ENCODE measurements around the gene MCUB. TPM values are rescaled to one million over a fixed set of nuclear protein-coding genes. Genes with fewer than 3 reads are reported as not detected.

The MCUB gene
- total and polyA plus RNA-seq, 2 donors (not counting 1 experiment from before 2014, with no cell fraction given): 19.0 to 20.6 TPM

GRCh38 chr4:109588176-109588575, 28.1 kb downstream of the MCUB start:
- Histone ChIP-seq H3K9ac (ENCODE audit: insufficient read depth, low read length) (no peak overlapping the region), H3K4me3 (replicated peaks in 1 of 4; ENCODE audit: control extremely low read depth in 1 of 4, insufficient read depth in 1 of 4, low read depth in 3 of 4, low read length in 4 of 4) (no peak overlapping the region), H4K20me1 (ENCODE audit: control insufficient read depth, extremely low read depth, insufficient read depth, low read length) (no peaks in the 10 kb centered on the region), H3K79me2 (ENCODE audit: control insufficient read depth, insufficient read depth, low read length) (no peaks in the 10 kb centered on the region), H3K36me3 (ENCODE audit: control insufficient read depth, insufficient read depth, low read length) (no peaks in the 10 kb centered on the region), H2AFZ (ENCODE audit: low read length) (no peak overlapping the region), H3K4me2 (ENCODE audit: extremely low read depth, insufficient read depth, low read length) (no peak overlapping the region), H3K27ac (ENCODE audit: insufficient read depth, low read length) (no peak overlapping the region), H3K4me1 (ENCODE audit: control insufficient read depth, extremely low read depth, insufficient read depth, low read length) (no peaks in the 10 kb centered on the region), H3K27me3 (ENCODE audit: control insufficient read depth, insufficient read depth, low read length) (no peaks in the 10 kb centered on the region), H3K9me3 (ENCODE audit: control insufficient read depth, insufficient read depth, low read depth, low read length) (no peaks in the 10 kb centered on the region)
- DNase-seq (ENCODE audit: low read depth in 2 of 2): no peak
- no peak for TF ChIP-seq EZH2 (IDR thresholded peaks at IDR 0.05; ENCODE audit: low read length, missing control alignments)
- TF ChIP-seq, protein P1, sequence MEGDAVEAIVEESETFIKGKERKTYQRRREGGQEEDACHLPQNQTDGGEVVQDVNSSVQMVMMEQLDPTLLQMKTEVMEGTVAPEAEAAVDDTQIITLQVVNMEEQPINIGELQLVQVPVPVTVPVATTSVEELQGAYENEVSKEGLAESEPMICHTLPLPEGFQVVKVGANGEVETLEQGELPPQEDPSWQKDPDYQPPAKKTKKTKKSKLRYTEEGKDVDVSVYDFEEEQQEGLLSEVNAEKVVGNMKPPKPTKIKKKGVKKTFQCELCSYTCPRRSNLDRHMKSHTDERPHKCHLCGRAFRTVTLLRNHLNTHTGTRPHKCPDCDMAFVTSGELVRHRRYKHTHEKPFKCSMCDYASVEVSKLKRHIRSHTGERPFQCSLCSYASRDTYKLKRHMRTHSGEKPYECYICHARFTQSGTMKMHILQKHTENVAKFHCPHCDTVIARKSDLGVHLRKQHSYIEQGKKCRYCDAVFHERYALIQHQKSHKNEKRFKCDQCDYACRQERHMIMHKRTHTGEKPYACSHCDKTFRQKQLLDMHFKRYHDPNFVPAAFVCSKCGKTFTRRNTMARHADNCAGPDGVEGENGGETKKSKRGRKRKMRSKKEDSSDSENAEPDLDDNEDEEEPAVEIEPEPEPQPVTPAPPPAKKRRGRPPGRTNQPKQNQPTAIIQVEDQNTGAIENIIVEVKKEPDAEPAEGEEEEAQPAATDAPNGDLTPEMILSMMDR (conservative IDR thresholded peaks at IDR 0.05 in 1 of 2, IDR thresholded peaks at IDR 0.05 in 1 of 2; ENCODE audit: low read depth in 1 of 2, low read length in 2 of 2): no peak

DNA sequence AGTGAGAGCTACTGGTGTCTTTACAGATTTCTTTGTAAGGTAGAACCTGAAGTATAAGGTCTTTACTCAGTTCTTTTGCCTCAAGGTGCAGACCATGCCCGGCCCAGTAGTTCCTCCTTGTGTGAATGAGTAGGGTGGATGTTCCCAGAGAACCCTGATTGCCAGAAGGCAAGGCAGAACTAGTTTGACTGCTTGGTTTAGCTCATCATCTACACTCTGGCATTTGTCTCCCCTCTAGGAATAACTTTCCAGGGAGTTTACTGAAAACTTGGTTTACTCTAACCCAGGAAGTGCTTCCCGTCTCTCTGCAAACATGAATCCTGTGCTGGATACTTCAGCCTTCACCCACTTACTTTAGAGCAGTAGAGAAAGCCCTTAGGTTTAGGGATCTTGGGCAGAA, 29.1 kb downstream of the MCUB start:
- peak overlapping the region; percentile 3 for H2AFZ ChIP-seq (ENCODE audit: low read length)
- no peak overlapping the region for H3K27ac ChIP-seq (ENCODE audit: insufficient read depth, low read length)
- no peaks in the 10 kb centered on the region for H3K9me3 ChIP-seq (ENCODE audit: control insufficient read depth, insufficient read depth, low read depth, low read length)
- H3K4me3 ChIP-seq (replicated peaks in 1 of 4; ENCODE audit: control extremely low read depth in 1 of 4, insufficient read depth in 1 of 4, low read depth in 3 of 4, low read length in 4 of 4): no peak overlapping the region
- H4K20me1 ChIP-seq (ENCODE audit: control insufficient read depth, extremely low read depth, insufficient read depth, low read length): no peaks in the 10 kb centered on the region
- TF ChIP-seq EZH2 (IDR thresholded peaks at IDR 0.05; ENCODE audit: low read length, missing control alignments): no peak
- TF ChIP-seq, protein P1 (conservative IDR thresholded peaks at IDR 0.05 in 1 of 2, IDR thresholded peaks at IDR 0.05 in 1 of 2; ENCODE audit: low read depth in 1 of 2, low read length in 2 of 2): no peak
- H3K4me2 ChIP-seq (ENCODE audit: extremely low read depth, insufficient read depth, low read length): no peak overlapping the region
- H3K9ac ChIP-seq (ENCODE audit: insufficient read depth, low read length): no peak overlapping the region
- no peaks in the 10 kb centered on the region for H3K36me3 ChIP-seq (ENCODE audit: control insufficient read depth, insufficient read depth, low read length)
- no peaks in the 10 kb centered on the region for H3K27me3 ChIP-seq (ENCODE audit: control insufficient read depth, insufficient read depth, low read length)
- no peaks in the 10 kb centered on the region for H3K4me1 ChIP-seq (ENCODE audit: control insufficient read depth, extremely low read depth, insufficient read depth, low read length)
- no peaks in the 10 kb centered on the region for H3K79me2 ChIP-seq (ENCODE audit: control insufficient read depth, insufficient read depth, low read length)
- no peak for DNase-seq (ENCODE audit: low read depth in 2 of 2)

GRCh38 chr4:109589605-109590004, 29.6 kb downstream of the MCUB start:
- peak in 1 of 2 donors; percentile 6 for DNase-seq (ENCODE audit: low read depth in 2 of 2)
- no peak overlapping the region for H3K4me2 ChIP-seq (ENCODE audit: extremely low read depth, insufficient read depth, low read length)
- no peaks in the 10 kb centered on the region for H3K36me3 ChIP-seq (ENCODE audit: control insufficient read depth, insufficient read depth, low read length)
- no peaks in the 10 kb centered on the region for H3K79me2 ChIP-seq (ENCODE audit: control insufficient read depth, insufficient read depth, low read length)
- H3K27me3 ChIP-seq (ENCODE audit: control insufficient read depth, insufficient read depth, low read length): no peaks in the 10 kb centered on the region
- no peak overlapping the region for H3K9ac ChIP-seq (ENCODE audit: insufficient read depth, low read length)
- H3K9me3 ChIP-seq (ENCODE audit: control insufficient read depth, insufficient read depth, low read depth, low read length): no peaks in the 10 kb centered on the region
- H3K4me3 ChIP-seq (replicated peaks in 1 of 4; ENCODE audit: control extremely low read depth in 1 of 4, insufficient read depth in 1 of 4, low read depth in 3 of 4, low read length in 4 of 4): no peak overlapping the region
- H3K4me1 ChIP-seq (ENCODE audit: control insufficient read depth, extremely low read depth, insufficient read depth, low read length): no peaks in the 10 kb centered on the region
- no peak overlapping the region for H3K27ac ChIP-seq (ENCODE audit: insufficient read depth, low read length)
- H4K20me1 ChIP-seq (ENCODE audit: control insufficient read depth, extremely low read depth, insufficient read depth, low read length): no peaks in the 10 kb centered on the region
- no peak overlapping the region for H2AFZ ChIP-seq (ENCODE audit: low read length)
- no peak for TF ChIP-seq EZH2 (IDR thresholded peaks at IDR 0.05; ENCODE audit: low read length, missing control alignments)
- TF ChIP-seq, protein P1 (conservative IDR thresholded peaks at IDR 0.05 in 1 of 2, IDR thresholded peaks at IDR 0.05 in 1 of 2; ENCODE audit: low read depth in 1 of 2, low read length in 2 of 2): no peak

Measured in fibroblast of lung (primary cell).